Vagina (tissue), 2 donors: ENCODE data around the gene ANO1. TPM values are rescaled to one million over a fixed set of nuclear protein-coding genes. Genes with fewer than 3 reads are reported as not detected.
A peak's percentile ranks its signal among the peaks of the same experiment; 100 is the strongest.

ENCODE experiments used
- DNase-seq, 2 donors: peaks; one replicate each; pipeline ENCODE4 v3.0.0-alpha.2; 2017; ENCODE audit errors: extremely low spot score in 2 of 2
- H3K27ac ChIP-seq: fragments of 200-600 bp; sonication (generic); one replicate; pipeline ENCODE4 v1.5.1; 2019
- H3K27me3 ChIP-seq: fragments of 200-600 bp; sonication (generic); one replicate; pipeline ENCODE4 v1.5.1; 2019
- H3K36me3 ChIP-seq, 2 donors: fragments of 200-600 bp; sonication (generic); one replicate each; pipeline ENCODE4 v1.5.1; 2017 to 2019
- H3K4me1 ChIP-seq: fragments of 200-600 bp; sonication (generic); one replicate; pipeline ENCODE4 v1.5.1; 2019
- H3K4me3 ChIP-seq, 2 donors: fragments of 200-600 bp; sonication (generic); 1 replicate in 1 of 2; 2 replicates in 1 of 2; pipeline ENCODE4 v1.5.1; 2016 to 2019
- H3K9me3 ChIP-seq: fragments of 200-600 bp; sonication (generic); one replicate; pipeline ENCODE4 v1.5.1; 2019
- CTCF ChIP-seq, 3 experiments: fragments of 450-650 bp in 2 of 3; fragments of 200-600 bp in 1 of 3; sonication (generic) in 1 of 3; IDR thresholded peaks; one replicate each; pipeline ENCODE4 v1.5.1; 2017 to 2019; ENCODE audit warnings: antibody characterized with exemption in 3 of 3, mild to moderate bottlenecking in 2 of 3, moderate library complexity in 2 of 3
- POLR2A ChIP-seq, 2 donors: fragments of 450-650 bp; IDR thresholded peaks; one replicate each; pipeline ENCODE4 v1.6.1; 2017; ENCODE audit warnings: antibody characterized with exemption in 2 of 2, mild to moderate bottlenecking in 2 of 2, moderate library complexity in 2 of 2
- POLR2AphosphoS5 ChIP-seq, 2 donors: sonication (generic); formaldehyde crosslinking; IDR thresholded peaks; one replicate each; pipeline ENCODE4 v1.9.0; 2017; ENCODE audit warnings: antibody characterized with exemption in 2 of 2, mild to moderate bottlenecking in 2 of 2, low read depth in 1 of 2; ENCODE audit not compliant: insufficient read depth in 1 of 2
- intact Hi-C: fragments of 100-400 bp; cut with DNase I; formaldehyde crosslinking; loops from one replicate; pipeline ENCODE4 v1.15.1; 2023
- total RNA-seq: library from RNA; depleted of rRNA; stranded (reverse); fragments of >200 nt; gene quantifications from one replicate; pipeline ENCODE4 v1.2.3, GENCODE V29; 2016

Gene ANO1
- total RNA-seq, 1 donor from 2014 or later: 40.8 TPM

- intact Hi-C loops: no loop called here
- no peaks in the 10 kb centered on the region for H3K9me3 ChIP-seq
- no peak overlapping the region for H3K4me3 ChIP-seq
- no peak for DNase-seq
- H3K27me3 ChIP-seq: no peaks in the 10 kb centered on the region
- H3K36me3 ChIP-seq: no peaks in the 10 kb centered on the region
- peaks cover 8% of the 10 kb centered on the region for H3K4me1 ChIP-seq
- no peak overlapping the region for H3K27ac ChIP-seq
- no peak for TF ChIP-seq CTCF (IDR thresholded peaks at IDR 0.05)
- TF ChIP-seq POLR2AphosphoS5 (IDR thresholded peaks at IDR 0.05; ENCODE audit: insufficient read depth in 1 of 2, low read depth in 1 of 2): no peak
- no peak for TF ChIP-seq POLR2A (IDR thresholded peaks at IDR 0.05)
These were observed 56.4 kb downstream of the ANO1 start for GRCh38 chr11:70134490-70134889.

GRCh38 chr11:70135142-70135541 is 57.0 kb downstream of the ANO1 start:
- TF ChIP-seq POLR2AphosphoS5 (IDR thresholded peaks at IDR 0.05; ENCODE audit: insufficient read depth in 1 of 2, low read depth in 1 of 2): no peak
- no peak for TF ChIP-seq CTCF (IDR thresholded peaks at IDR 0.05)
- no peak for TF ChIP-seq POLR2A (IDR thresholded peaks at IDR 0.05)
- peaks cover 8% of the 10 kb centered on the region for H3K4me1 ChIP-seq
- peak overlapping the region; percentile 30 for H3K27ac ChIP-seq
- no peak for DNase-seq
- H3K4me3 ChIP-seq: no peak overlapping the region
- H3K9me3 ChIP-seq: no peaks in the 10 kb centered on the region
- no peaks in the 10 kb centered on the region for H3K36me3 ChIP-seq
- no peaks in the 10 kb centered on the region for H3K27me3 ChIP-seq
- intact Hi-C loops: no loop called here

GRCh38 chr11:70135625-70136059 is 57.5 kb downstream of the ANO1 start:
- Histone ChIP-seq H3K4me1 (peaks cover 8% of the 10 kb centered on the region), H3K4me3 (no peak overlapping the region), H3K27me3 (no peaks in the 10 kb centered on the region), H3K36me3 (no peaks in the 10 kb centered on the region), H3K27ac (peak overlapping the region; percentile 30), H3K9me3 (no peaks in the 10 kb centered on the region)
- DNase-seq: no peak
- intact Hi-C loops: no loop called here
- TF ChIP-seq POLR2AphosphoS5 (IDR thresholded peaks at IDR 0.05; ENCODE audit: insufficient read depth in 1 of 2, low read depth in 1 of 2): no peak
- TF ChIP-seq CTCF (IDR thresholded peaks at IDR 0.05): no peak
- no peak for TF ChIP-seq POLR2A (IDR thresholded peaks at IDR 0.05)

- no peak for DNase-seq
- Histone ChIP-seq H3K4me1 (peaks cover 21% of the 10 kb centered on the region), H3K9me3 (no peaks in the 10 kb centered on the region), H3K4me3 (no peak overlapping the region), H3K27me3 (no peaks in the 10 kb centered on the region), H3K27ac (no peak overlapping the region), H3K36me3 (no peaks in the 10 kb centered on the region)
- intact Hi-C loops: no loop called here
- TF ChIP-seq POLR2A (IDR thresholded peaks at IDR 0.05) (no peak), CTCF (IDR thresholded peaks at IDR 0.05) (no peak), POLR2AphosphoS5 (IDR thresholded peaks at IDR 0.05; ENCODE audit: insufficient read depth in 1 of 2, low read depth in 1 of 2) (no peak)
These were observed 59.3 kb downstream of the ANO1 start for GRCh38 chr11:70137383-70137782.

- Histone ChIP-seq H3K27ac (no peak overlapping the region), H3K4me3 (no peak overlapping the region), H3K4me1 (peaks cover 21% of the 10 kb centered on the region), H3K9me3 (no peaks in the 10 kb centered on the region), H3K27me3 (no peaks in the 10 kb centered on the region), H3K36me3 (no peaks in the 10 kb centered on the region)
- DNase-seq: no peak
- TF ChIP-seq POLR2AphosphoS5 (IDR thresholded peaks at IDR 0.05; ENCODE audit: insufficient read depth in 1 of 2, low read depth in 1 of 2): no peak
- intact Hi-C loops: no loop called here
These were observed 60.3 kb downstream of the ANO1 start for GRCh38 chr11:70138403-70138802.
